ENCODE measurements around the gene ABLIM1. TPM values are rescaled to one million over a fixed set of nuclear protein-coding genes. Genes with fewer than 3 reads are reported as not detected.
A peak's percentile ranks its signal among the peaks of the same experiment; 100 is the strongest.

The ABLIM1 gene
- total RNA-seq (100 to 1,000 TPM in 1 of 2 donors, 10 to 100 TPM in 1; 93.4 to 135 TPM), polyA plus RNA-seq (10 to 100 TPM; 20.0 to 26.4 TPM)
- long read RNA-seq, donor 1, partial matches to known transcripts: 19 of 19 reads
- long read RNA-seq, donor 1, other reads (novel, unspliced or antisense): 0 of 19 reads
- long read RNA-seq, donor 2: 0 reads
- long read RNA-seq, donor 3, partial matches to known transcripts: 5 of 6 reads
- long read RNA-seq, donor 3, other reads (novel, unspliced or antisense): 0 of 6 reads
- long read RNA-seq, donor 4: 0 reads
- long read RNA-seq, donor 5, partial matches to known transcripts: 6 of 6 reads
- long read RNA-seq, donor 5, other reads (novel, unspliced or antisense): 0 of 6 reads

- no peaks in the 10 kb centered on the region for H3K36me3 ChIP-seq (ENCODE audit: control insufficient read depth in 4 of 4, insufficient read depth in 4 of 4, low read length in 4 of 4)
- peaks cover 0 to 3% (median 0%) of the 10 kb centered on the region in 4 donors for H3K9me3 ChIP-seq (ENCODE audit: control insufficient read depth in 4 of 4, insufficient read depth in 3 of 4, low read length in 3 of 4)
- WGBS, 2 donors: 91% methylated on average over 2 of the region's 2 CpGs
- TF ChIP-seq CTCF (IDR thresholded peaks at IDR 0.05; ENCODE audit: control extremely low read depth, extremely low read depth): no peak
- H3K4me3 ChIP-seq: no peak within 1 kb of the TSS
- H3K27ac ChIP-seq (ENCODE audit: low read depth in 1 of 2, low read length in 1 of 2): peak within 1 kb of the TSS in 1 of 2 donors; percentile 71
- H3K27me3 ChIP-seq (ENCODE audit: control insufficient read depth in 3 of 3, insufficient read depth in 3 of 3, low read length in 2 of 3): no peaks in the 10 kb centered on the region
- ATAC-seq (ENCODE audit: insufficient read depth, low FRiP score): no peak
- DNase-seq: no peak
- no peak within 1 kb of the TSS for H3K9ac ChIP-seq (ENCODE audit: insufficient read depth in 1 of 2, low read length in 2 of 2)
- peaks cover 0 to 43% (median 11%) of the 10 kb centered on the region in 5 donors for H3K4me1 ChIP-seq (ENCODE audit: control insufficient read depth in 5 of 5, insufficient read depth in 5 of 5, low read length in 5 of 5)
These were observed at the start of gene ABLIM1 for GRCh38 chr10:114658175-114658574. TSS of gene ABLIM1 (minus strand) at chr10:114658275. CDS start at chr10:114658200, 75 bp downstream.

DNA sequence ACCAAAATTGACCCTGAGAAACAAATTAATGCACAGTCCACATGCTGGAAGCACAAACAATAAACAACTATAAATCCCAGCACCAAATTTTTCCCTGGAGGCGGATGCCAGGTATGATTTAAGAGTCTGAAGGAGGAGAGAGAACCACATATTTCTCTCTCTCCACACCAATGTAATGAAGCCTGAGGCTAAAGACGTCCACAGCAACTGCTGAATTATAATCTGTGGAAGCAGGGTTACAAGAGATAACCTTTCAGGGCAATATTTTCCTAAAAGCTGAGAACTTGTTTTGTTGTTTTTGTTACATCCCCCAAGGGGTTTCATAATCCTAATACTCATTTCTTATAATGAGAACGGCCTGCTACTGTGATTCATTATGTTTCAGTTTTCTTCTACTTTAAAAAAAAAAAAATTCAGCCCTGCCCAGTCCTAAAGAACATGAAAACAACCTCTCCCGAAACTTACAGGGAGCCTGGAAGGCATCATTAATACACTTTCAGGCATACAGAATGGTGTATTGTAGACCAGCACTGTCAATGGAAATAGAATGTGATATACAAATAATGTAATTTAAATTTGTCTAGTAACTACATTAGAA, 48.5 kb upstream of the ABLIM1 start:
- Histone ChIP-seq H3K27ac (ENCODE audit: low read depth in 1 of 2, low read length in 1 of 2) (peak overlapping the region in 1 of 2 donors; percentile 27), H3K36me3 (ENCODE audit: control insufficient read depth in 4 of 4, insufficient read depth in 4 of 4, low read length in 4 of 4) (no peaks in the 10 kb centered on the region), H3K9ac (ENCODE audit: insufficient read depth in 1 of 2, low read length in 2 of 2) (no peak overlapping the region), H3K27me3 (ENCODE audit: control insufficient read depth in 3 of 3, insufficient read depth in 3 of 3, low read length in 2 of 3) (no peaks in the 10 kb centered on the region), H3K4me1 (ENCODE audit: control insufficient read depth in 5 of 5, insufficient read depth in 5 of 5, low read length in 5 of 5) (peaks cover 0 to 17% (median 0%) of the 10 kb centered on the region in 5 donors), H3K4me3 (no peak overlapping the region), H3K9me3 (ENCODE audit: control insufficient read depth in 4 of 4, insufficient read depth in 3 of 4, low read length in 3 of 4) (no peaks in the 10 kb centered on the region)
- ATAC-seq (ENCODE audit: insufficient read depth, low FRiP score) (no peak), DNase-seq (no peak)
- WGBS, 2 donors: 78 to 82% methylated on average over 4 of the region's 4 CpGs
- TF ChIP-seq CTCF (IDR thresholded peaks at IDR 0.05; ENCODE audit: control extremely low read depth, extremely low read depth): no peak

GRCh38 chr10:114704679-114705078, 46.6 kb upstream of the ABLIM1 start:
- no peak for ATAC-seq (ENCODE audit: insufficient read depth, low FRiP score)

More at GRCh38 chr10:114704679-114705078, 46.6 kb upstream of the ABLIM1 start:
- peak overlapping the region in 1 of 2 donors; percentile 40 for H3K27ac ChIP-seq (ENCODE audit: low read depth in 1 of 2, low read length in 1 of 2)
- H3K9ac ChIP-seq (ENCODE audit: insufficient read depth in 1 of 2, low read length in 2 of 2): no peak overlapping the region
- no peaks in the 10 kb centered on the region for H3K36me3 ChIP-seq (ENCODE audit: control insufficient read depth in 4 of 4, insufficient read depth in 4 of 4, low read length in 4 of 4)
- no peak for TF ChIP-seq CTCF (IDR thresholded peaks at IDR 0.05; ENCODE audit: control extremely low read depth, extremely low read depth)
- peaks cover 0 to 11% (median 0%) of the 10 kb centered on the region in 5 donors for H3K4me1 ChIP-seq (ENCODE audit: control insufficient read depth in 5 of 5, insufficient read depth in 5 of 5, low read length in 5 of 5)
- H3K4me3 ChIP-seq: no peak overlapping the region
- H3K27me3 ChIP-seq (ENCODE audit: control insufficient read depth in 3 of 3, insufficient read depth in 3 of 3, low read length in 2 of 3): no peaks in the 10 kb centered on the region
- 88 to 90% methylated on average over 4 of the region's 4 CpGs for WGBS, 2 donors
- H3K9me3 ChIP-seq (ENCODE audit: control insufficient read depth in 4 of 4, insufficient read depth in 3 of 4, low read length in 3 of 4): peaks cover 0 to 3% (median 0%) of the 10 kb centered on the region in 4 donors
- no peak for DNase-seq
